NCI-H1092 treated with DMSO at 0.1 percent for 48 hours (cell line): ENCODE data around the gene PTPN4.
A peak's percentile ranks its signal among the peaks of the same experiment; 100 is the strongest.
"Not testable (repeated sequence)": the region's sequence is repeated elsewhere in the genome, so short reads cannot be mapped to it uniquely, and the experiment has no call there.

Experiments
- DNase-seq: peaks from one replicate; lab custom pipeline; 2025; lab: John Stamatoyannopoulos, UW

The PTPN4 gene

GRCh38 chr2:119941981-119942513 lies 182.3 kb downstream of the PTPN4 start:
- DNase-seq, result no peak

- DNase-seq, result no peak
These were observed 183.3 kb downstream of the PTPN4 start for GRCh38 chr2:119943058-119943457.

GRCh38 chr2:119947535-119947934 lies 187.8 kb downstream of the PTPN4 start:
- DNase-seq, result no peak

GRCh38 chr2:119950966-119951365 lies 191.2 kb downstream of the PTPN4 start:
- no peak for DNase-seq

GRCh38 chr2:119958670-119959268 lies 199.0 kb downstream of the PTPN4 start:
- DNase-seq, result no peak

- DNase-seq, result no peak
These were observed 201.1 kb downstream of the PTPN4 start for GRCh38 chr2:119960821-119961220.

- DNase-seq, result no peak
These were observed 222.2 kb downstream of the PTPN4 start for GRCh38 chr2:119981896-119982295.

GRCh38 chr2:119982506-119982905 lies 222.8 kb downstream of the PTPN4 start:
- DNase-seq, result no peak

GRCh38 chr2:119983108-119983507 lies 223.4 kb downstream of the PTPN4 start:
- DNase-seq, result no peak

GRCh38 chr2:119996148-119996547 lies 236.4 kb downstream of the PTPN4 start:
- no peak for DNase-seq

- not testable (repeated sequence) for DNase-seq
These were observed 237.5 kb downstream of the PTPN4 start for GRCh38 chr2:119996896-119997891.

- no peak for DNase-seq
These were observed 241.7 kb downstream of the PTPN4 start for GRCh38 chr2:120001471-120001870.

GRCh38 chr2:120004254-120004653 lies 244.5 kb downstream of the PTPN4 start:
- DNase-seq, result no peak

- DNase-seq, result no peak
These were observed 246.3 kb downstream of the PTPN4 start for GRCh38 chr2:120005834-120006521.

GRCh38 chr2:120007851-120008250 lies 248.1 kb downstream of the PTPN4 start:
- DNase-seq, result no peak

GRCh38 chr2:120012363-120012762 lies 252.6 kb downstream of the PTPN4 start:
- DNase-seq, result no peak

- DNase-seq, result peak; percentile 86
These were observed 253.3 kb downstream of the PTPN4 start, which contains the start of gene EPB41L5 for GRCh38 chr2:120012771-120013596. TSS of gene EPB41L5 (plus strand) at chr2:120013077. CDS start at chr2:120019085, 6,008 bp downstream.

- peak; percentile 8 for DNase-seq
These were observed 254.0 kb downstream of the PTPN4 start for GRCh38 chr2:120013597-120014223.

GRCh38 chr2:120014226-120014980 lies 254.7 kb downstream of the PTPN4 start:
- no peak for DNase-seq

GRCh38 chr2:120016800-120017199 lies 257.1 kb downstream of the PTPN4 start:
- no peak for DNase-seq
